ENCODE results near the gene CCNG2.

CCNG2 gene

GRCh38 chr4:77147079-77147782 is 9.8 kb upstream of the CCNG2 start:
- no peak for DNase-seq

- no peak for DNase-seq
Measured at GRCh38 chr4:77148078-77148477, 8.9 kb upstream of the CCNG2 start.

- no peak for DNase-seq
Measured at GRCh38 chr4:77149789-77150188, 7.2 kb upstream of the CCNG2 start.

- no peak for DNase-seq
Measured at GRCh38 chr4:77151241-77151640, 5.8 kb upstream of the CCNG2 start.

- no peak for DNase-seq
Measured at GRCh38 chr4:77152421-77152820, 4.6 kb upstream of the CCNG2 start.

- DNase-seq, result no peak
Measured at GRCh38 chr4:77153006-77153405, 4.0 kb upstream of the CCNG2 start.

- DNase-seq, result no peak
Measured at GRCh38 chr4:77154065-77154464, 2.9 kb upstream of the CCNG2 start.

GRCh38 chr4:77154761-77155499 is 2.1 kb upstream of the CCNG2 start:
- no peak for DNase-seq

GRCh38 chr4:77155631-77156452 is 1.2 kb upstream of the CCNG2 start:
- no peak for DNase-seq

GRCh38 chr4:77156533-77156911 is 485 bp upstream of the CCNG2 start:
- DNase-seq, result peak; percentile 88

- peak; percentile 6 for DNase-seq
Measured at GRCh38 chr4:77157859-77158486, 966 bp downstream of the CCNG2 start.

GRCh38 chr4:77158487-77158861 is 1.5 kb downstream of the CCNG2 start:
- no peak for DNase-seq

- DNase-seq, result no peak
Measured at GRCh38 chr4:77159806-77160205, 2.8 kb downstream of the CCNG2 start.

GRCh38 chr4:77163641-77164040 is 6.6 kb downstream of the CCNG2 start:
- no peak for DNase-seq

GRCh38 chr4:77167173-77167572 is 10.2 kb downstream of the CCNG2 start:
- DNase-seq, result no peak

- no peak for DNase-seq
Measured at GRCh38 chr4:77167866-77168265, 10.9 kb downstream of the CCNG2 start.

GRCh38 chr4:77169481-77169880 is 12.5 kb downstream of the CCNG2 start:
- DNase-seq, result no peak

- DNase-seq, result no peak
Measured at GRCh38 chr4:77170926-77171325, 13.9 kb downstream of the CCNG2 start.

- DNase-seq, result no peak
Measured at GRCh38 chr4:77172336-77172735, 15.3 kb downstream of the CCNG2 start.

GRCh38 chr4:77174426-77174825 is 17.4 kb downstream of the CCNG2 start:
- DNase-seq, result no peak

GRCh38 chr4:77175201-77175611 is 18.2 kb downstream of the CCNG2 start:
- DNase-seq, result no peak

- DNase-seq, result no peak
Measured at GRCh38 chr4:77176640-77177039, 19.6 kb downstream of the CCNG2 start.

GRCh38 chr4:77177199-77177598 is 20.2 kb downstream of the CCNG2 start:
- DNase-seq, result no peak
